ENCODE results near the gene P4HTM.
A peak's percentile ranks its signal among the peaks of the same experiment; 100 is the strongest.

Gene P4HTM

DNA sequence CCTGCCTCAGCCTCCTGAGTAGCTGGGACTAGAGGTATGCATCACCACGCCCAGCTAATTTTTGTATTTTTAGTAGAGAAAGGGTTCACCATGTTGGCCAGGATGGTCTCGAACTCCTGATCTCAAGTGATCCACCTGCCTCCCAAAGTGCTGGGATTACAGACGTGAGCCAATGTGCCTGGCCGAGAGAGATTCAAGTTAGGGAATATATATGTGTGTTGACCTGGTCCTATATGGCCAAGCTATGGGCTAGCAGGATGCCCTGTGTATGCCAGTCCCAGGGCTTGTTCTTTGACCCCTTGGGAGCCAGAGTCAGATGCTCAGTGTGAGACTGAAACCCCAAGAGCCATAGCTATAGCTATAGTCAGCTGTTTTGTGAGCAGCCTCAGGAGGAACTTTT, 33.7 kb downstream of the P4HTM start:
- DNase-seq (ENCODE audit: low spot score), result no peak

DNA sequence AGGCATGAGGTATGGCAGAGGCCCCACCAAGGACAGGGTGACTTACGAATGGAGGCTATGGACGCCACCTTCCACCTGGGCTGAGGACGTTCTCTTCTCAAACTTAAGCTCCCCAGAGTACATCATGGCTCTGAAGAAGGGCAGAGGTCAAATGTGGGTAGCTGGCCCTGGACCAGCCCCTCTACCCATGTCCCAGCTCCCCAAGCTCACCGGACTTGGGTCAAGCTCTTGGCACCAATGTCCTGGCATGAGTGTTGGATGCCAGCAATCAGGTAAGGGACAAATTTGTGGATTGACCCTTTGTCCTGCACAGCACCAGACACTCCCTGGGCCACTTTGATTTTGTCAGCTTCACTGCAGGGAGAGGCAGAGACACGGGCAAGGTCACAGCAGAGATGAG, 34.4 kb downstream of the P4HTM start:
- DNase-seq (ENCODE audit: low spot score), result no peak

DNA sequence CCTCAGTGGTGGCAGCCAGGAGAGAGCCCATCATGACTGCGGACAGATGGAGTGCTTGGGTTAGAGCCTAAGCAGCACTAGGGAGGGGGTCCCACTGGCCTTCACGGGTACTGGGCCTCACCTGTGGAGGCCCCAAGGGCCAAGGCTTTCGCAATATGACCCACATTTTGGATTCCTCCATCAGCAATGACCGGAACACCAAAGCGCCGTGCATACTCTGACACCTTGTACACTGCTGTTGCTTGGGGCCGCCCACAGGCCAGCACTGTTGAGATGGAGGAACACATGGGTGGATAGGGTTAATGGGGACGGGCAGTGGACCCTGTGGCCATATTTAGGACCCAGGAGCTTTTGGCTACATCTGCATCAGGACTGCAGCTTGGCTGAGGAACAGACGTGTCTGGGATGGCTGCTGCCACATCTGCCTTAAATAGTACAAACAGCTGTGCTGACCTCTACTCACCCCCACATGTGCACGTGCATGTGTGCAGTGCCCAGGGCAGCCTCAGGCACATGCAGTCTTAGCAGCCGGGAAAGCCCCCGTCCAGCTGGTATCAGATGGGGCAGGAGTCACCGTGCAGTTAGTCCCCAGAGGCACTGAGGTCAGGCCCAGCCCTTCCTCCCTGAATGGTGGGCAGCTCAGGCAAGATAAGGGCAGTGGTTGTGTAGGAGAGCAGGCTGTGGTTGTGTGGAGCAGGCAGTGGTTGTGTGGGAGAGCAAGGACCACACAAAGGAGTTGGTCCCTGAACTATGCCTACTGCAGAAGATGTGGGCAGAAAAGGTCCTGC, 35.2 kb downstream of the P4HTM start:
- no peak for DNase-seq (ENCODE audit: low spot score)

DNA sequence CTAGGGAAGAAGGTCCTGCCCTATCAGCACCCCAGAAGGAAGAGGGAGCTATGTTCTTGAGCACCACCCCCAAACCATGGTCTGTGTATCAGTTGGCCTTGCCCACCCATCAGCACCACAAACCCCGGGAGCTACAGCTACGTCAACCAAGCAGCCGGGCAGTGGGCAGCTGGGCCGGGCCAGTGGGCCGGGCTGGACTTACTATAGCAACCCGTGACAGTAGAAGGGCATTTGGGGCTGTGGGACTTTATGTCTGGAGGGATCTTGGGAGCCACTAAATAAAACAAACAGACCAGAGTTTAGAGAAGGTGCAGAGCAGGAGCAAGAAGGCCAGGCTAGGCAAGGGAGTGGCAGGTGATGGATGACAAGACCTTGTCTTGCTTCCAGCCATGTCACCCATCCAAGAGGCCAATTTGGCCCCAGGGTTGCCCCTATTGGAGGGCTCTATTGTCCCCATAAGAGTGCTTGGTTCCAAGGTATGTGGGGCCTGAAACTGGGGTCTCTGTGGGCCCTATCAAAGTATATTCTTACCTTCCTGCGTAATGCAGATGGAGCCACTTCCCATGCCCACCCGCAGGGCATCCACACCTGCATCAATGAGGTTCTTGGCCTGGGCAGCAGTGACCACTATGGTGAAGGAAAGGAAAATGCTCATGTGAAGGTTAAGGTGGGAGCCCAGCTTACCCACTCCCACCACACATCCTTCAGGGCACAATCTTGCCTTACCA, 35.9 kb downstream of the P4HTM start:
- DNase-seq (ENCODE audit: low spot score), result no peak

DNA sequence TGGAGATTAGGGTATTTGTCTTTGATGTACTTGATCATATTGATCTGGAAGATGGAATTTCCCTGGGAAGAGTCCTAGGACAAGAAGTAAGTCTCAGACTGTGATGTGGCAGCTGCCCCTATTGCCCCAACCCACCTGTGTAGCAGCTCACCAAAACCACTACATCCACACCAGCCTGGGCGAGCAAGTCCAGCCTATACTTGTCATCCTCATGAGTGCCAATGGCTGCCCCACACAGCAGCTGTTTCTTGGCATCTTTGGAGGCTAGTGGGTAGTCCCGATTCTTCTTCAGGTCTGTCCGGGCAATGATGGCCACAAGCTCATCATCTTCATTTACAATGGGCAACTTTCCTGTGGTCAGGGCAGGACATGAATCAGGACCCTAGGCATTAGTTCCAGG, 36.5 kb downstream of the P4HTM start:
- no peak for DNase-seq (ENCODE audit: low spot score)

DNA sequence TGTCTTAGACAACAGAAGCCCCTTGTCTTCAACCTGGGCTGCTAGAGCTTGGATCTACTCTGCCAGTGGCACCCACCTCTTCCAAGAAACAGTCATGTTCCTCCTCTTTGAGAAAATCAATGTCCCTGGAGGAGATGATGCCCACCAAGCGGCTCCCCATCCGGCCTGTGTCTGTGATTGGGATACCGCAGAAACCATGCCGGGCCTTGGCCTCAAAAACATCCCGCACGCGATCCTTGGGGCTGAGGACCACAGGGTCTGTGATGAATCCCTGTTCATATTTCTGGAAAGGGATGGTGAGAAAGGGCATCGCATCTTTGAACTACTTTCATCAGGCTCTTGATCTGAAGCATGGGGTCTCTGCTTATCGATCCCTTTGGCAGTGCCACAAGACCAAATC, 37.6 kb downstream of the P4HTM start:
- no peak for DNase-seq (ENCODE audit: low spot score)

DNA sequence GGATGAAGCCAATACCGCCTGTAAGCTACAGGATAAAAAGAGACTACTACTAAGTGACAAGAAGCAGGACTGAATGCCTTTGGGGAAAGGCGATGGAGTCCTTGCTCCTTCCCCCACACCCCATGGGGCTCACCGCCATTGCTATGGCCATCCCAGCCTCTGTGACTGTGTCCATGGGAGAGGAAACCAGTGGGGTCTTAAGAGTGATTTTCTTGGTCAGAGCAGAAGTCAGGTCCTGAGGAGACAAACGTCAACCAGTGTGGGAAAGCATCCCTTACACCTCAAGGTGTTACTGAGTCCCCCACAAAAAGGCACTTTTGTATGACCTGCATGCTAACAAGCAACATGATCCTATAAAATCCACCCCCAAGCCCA, 38.2 kb downstream of the P4HTM start:
- DNase-seq (ENCODE audit: low spot score), result no peak

DNA sequence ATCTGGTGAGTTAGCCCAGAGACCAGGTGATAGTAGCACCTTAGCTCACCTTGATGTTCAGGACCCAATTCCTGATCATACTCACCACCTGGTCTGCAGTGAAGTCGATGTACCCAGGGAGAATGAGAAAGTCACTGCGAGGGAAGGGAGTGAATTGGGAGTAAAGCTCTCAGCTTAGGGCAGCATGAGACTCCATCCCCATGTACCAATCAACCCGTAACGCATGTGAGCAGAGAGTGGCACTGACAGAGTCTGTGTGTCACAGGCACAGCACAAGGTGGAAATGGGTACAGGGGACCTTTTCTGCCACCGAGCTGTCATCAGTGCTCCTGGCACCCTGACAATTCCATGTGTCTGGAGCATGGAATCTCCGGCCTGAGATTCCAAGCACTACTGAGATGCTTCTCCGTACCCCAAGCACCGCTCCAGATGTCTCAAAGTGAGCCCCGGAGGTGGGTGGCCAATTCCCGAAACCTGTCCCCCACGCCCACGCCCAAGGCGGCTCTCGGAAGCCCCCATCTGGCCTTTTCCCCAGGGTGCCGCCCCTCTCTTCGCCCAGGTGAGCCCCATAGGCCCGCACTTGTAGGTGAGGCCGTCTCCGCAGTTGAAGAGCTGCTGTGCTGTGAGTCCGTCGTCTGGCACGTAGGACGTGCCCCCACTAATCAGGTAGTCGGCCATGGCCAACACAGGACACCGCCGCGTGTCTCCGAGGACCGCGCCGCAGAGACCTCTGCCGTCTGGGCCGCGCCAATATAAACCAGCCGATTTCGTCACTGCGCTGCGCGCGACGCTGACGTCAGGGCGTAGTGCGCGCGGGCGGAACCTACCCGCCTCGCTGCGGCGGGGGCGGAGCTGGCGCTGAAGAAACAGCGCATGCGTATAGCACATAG, 38.9 kb downstream of the P4HTM start, which contains the start of gene IMPDH2:
Gene IMPDH2 (minus strand): TSS at position 726 of the 890 bp plus-strand sequence. CDS start 48 bp downstream, at position 678.
- DNase-seq (ENCODE audit: low spot score), result peak; percentile 94

DNA sequence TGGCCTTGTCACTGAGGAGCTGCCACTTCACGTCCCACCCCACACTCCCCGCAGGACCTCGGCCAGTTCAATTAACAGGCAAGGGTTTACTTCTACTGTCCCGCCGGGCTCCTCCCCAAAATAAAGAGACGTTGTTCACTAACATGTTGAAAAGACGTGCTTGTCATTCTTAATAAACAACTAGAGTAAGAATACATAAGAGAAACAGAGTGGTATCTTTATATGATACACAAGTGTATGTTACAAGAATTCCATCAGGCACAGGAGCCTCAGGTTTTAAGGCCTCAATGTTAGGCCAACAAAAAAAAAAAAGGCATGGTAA, 39.5 kb downstream of the P4HTM start:
- no peak for DNase-seq (ENCODE audit: low spot score)

DNA sequence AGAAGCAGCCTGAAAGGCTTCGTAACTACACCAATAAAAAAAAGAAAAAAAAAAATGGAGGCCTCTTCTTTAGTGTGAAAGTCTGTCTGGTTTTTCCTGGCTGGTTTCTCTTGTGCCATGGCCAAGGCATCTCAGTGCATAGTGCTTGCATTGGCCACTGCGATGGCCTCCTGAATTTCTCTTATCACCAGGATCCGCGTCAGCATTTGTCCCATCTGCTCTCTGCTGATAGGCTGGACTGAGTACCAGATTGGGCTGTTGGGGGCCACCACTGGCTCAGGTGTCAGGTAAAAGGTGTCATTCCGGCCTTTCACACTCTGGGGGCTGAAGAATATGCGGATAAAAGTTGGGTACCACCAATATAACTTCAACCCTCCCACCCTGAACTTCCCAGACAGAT, 40.3 kb downstream of the P4HTM start:
- no peak for DNase-seq (ENCODE audit: low spot score)

DNA sequence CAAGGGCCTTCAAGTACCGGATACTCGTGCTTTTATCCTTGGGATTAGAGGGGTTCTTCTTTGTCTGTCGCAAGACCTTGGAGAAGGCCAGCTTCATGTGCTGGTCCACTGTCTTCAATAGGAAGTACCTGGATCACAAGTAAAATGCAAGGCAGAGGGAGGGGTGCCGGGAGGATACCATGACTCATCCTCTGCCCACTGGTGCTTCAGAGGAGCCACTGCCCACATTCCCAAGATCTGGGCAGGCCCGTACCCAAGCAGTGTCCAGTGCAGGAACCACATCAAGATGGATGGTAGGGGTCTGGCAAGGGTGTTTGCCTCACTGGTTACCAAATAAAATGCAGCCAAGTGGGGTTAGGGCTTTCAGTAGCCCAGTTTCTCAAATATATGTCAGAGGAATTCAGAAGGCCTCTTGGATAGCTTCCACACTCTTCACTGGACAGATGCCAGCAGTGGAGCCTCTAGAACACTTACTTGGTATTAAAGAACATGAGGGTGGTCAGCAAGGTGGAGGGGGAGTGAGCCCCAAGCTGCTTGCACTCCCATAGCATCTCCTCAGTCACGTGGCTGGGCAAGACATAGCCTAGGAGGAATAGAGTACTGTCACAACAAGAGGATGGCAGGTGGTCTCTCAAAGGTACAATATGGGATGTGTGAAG, 42.7 kb downstream of the P4HTM start:
- DNase-seq (ENCODE audit: low spot score), result no peak

DNA sequence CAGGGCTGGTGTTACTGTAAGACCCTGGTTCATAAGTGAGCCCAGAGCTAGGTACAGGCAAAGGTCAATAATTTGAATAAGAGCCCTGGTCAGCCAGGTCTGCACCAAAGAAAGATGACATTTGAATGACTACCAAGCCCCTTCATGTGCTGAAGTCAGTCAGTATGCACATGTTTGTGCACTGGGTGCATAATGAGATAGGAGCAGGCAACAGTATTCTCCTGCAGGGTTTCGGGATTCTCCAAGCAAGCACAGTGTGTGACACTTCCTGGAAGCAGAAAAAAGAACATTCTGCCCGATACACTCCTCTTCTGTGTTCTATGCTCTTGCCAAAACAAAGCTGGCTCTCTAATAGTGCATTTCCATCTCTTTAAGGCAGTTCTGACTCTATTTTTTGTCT, 44.6 kb downstream of the P4HTM start:
- no peak for DNase-seq (ENCODE audit: low spot score)

DNA sequence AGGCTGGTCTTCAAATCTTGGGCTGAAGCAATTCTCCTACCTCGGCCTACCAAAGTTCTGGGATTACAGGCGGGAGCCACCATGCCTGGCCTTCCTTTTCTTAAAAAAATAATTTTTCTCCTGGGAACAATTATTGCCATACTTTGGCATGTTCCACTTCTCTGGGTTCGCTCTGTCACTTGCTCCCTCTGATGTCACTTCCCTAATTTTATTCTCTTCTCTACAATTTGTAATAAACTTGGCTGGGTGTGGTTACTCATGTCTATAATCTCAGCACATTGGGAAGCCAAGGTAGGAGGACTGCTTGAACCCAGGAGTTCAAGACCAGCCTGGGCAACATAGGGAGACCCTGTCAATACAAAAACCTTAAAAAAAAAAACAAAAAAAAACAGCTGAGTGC, 45.2 kb downstream of the P4HTM start:
- DNase-seq (ENCODE audit: low spot score), result no peak

DNA sequence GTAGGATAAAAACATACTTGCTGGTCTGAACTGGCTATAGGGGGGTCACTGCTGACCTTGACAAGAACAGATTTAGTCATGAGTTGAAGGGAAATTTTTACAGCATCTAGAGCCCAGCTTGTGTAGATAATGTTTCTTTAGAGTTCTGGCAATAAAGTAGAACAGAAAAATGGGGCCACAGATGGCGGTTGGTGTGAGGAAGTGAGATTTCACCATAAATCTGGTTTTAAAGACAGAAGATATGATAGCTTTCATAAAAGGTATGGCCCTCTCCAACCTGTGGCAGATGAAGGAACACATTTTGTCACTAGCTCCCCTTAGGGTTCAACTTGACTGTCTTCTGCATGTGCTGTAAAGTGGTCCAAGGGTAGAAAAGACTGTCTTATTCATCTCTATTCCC, 63.5 kb downstream of the P4HTM start:
- DNase-seq (ENCODE audit: low spot score), result no peak

DNA sequence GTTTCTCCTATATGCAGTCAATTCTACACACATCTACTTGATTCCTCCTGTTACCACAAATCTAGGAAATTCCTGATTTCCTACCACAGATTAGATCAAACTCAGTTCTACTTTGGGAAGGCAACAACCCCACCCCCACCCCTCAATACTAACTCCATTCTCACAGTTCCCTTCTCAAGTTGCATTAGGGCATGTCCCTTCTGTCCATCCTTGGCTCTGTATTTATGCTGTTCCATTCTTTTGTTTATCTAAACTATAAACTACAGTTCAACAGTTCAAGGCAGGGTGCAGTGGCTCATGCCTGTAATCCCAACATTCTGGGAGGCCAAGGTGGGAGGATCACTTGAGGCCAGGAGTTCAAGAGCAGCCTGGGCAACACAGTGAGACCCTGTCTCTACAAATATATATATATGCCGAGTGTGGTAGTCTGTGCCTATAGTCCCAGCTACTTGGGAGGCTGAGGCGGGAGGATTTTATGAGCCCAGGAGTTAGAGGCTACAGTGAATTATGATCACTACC, 64.4 kb downstream of the P4HTM start:
- DNase-seq (ENCODE audit: low spot score), result no peak
